Osteoblast (primary cell): ENCODE results near the gene DNAJB4. TPM values are rescaled to one million over a fixed set of nuclear protein-coding genes. Genes with fewer than 3 reads are reported as not detected.

Experiments used
- DNase-seq: peaks from one replicate; pipeline ENCODE4 v3.0.0; 2011; ENCODE audit warnings: low spot score, mixed read lengths; ENCODE audit not compliant: insufficient read length; ENCODE audit errors: missing footprints
- H2AFZ ChIP-seq: 2 replicates; pipeline ENCODE4 v1.6.0; 2011; ENCODE audit warnings: mild to moderate bottlenecking, low read length
- H3K27ac ChIP-seq: 2 replicates; pipeline ENCODE4 v1.5.1; 2011; ENCODE audit warnings: mild to moderate bottlenecking, low read depth, low read length, moderate library complexity
- H3K27me3 ChIP-seq: 2 replicates; pipeline ENCODE4 v1.6.0; 2012; ENCODE audit warnings: mild to moderate bottlenecking, control low read depth, inconsistent platforms, low read length, moderate library complexity; ENCODE audit not compliant: insufficient read depth
- H3K36me3 ChIP-seq: 2 replicates; pipeline ENCODE4 v1.5.1; 2011; ENCODE audit warnings: mild to moderate bottlenecking, low read length, control low read depth, moderate library complexity; ENCODE audit not compliant: insufficient read depth
- H3K4me1 ChIP-seq: 2 replicates; pipeline ENCODE4 v1.5.1; 2011; ENCODE audit warnings: mild to moderate bottlenecking, low read length, control low read depth, moderate library complexity; ENCODE audit not compliant: insufficient read depth
- H3K4me2 ChIP-seq: 2 replicates; pipeline ENCODE4 v1.6.0; 2011; ENCODE audit warnings: mild to moderate bottlenecking, low read length; ENCODE audit not compliant: insufficient read depth
- H3K4me3 ChIP-seq: fragments of 200-600 bp; sonication (generic); 3 replicates; pipeline ENCODE4 v1.5.1; 2012; ENCODE audit warnings: mild to moderate bottlenecking, low read length, inconsistent platforms; ENCODE audit not compliant: insufficient read depth
- H3K79me2 ChIP-seq: 2 replicates; pipeline ENCODE4 v1.6.0; 2012; ENCODE audit warnings: mild to moderate bottlenecking, low read length, control low read depth, inconsistent platforms; ENCODE audit not compliant: insufficient read depth
- H3K9me3 ChIP-seq: 2 replicates; pipeline ENCODE4 v1.5.1; 2011; ENCODE audit warnings: low read depth, low read length, control low read depth
- H4K20me1 ChIP-seq: 2 replicates; pipeline ENCODE4 v1.6.0; 2012; ENCODE audit warnings: mild to moderate bottlenecking, low read length, control low read depth; ENCODE audit not compliant: insufficient read depth
- total RNA-seq: library from RNA; depleted of rRNA; stranded (reverse); fragments of >200 nt; gene quantifications from 2 replicates; pipeline ENCODE4 v1.2.3, GENCODE V29; 2012
- TF ChIP-seq, protein P1 (sequence below): IDR thresholded peaks from 2 replicates; pipeline ENCODE4 v1.5.1; 2011; ENCODE audit warnings: mild to moderate bottlenecking, low read depth, low read length, moderate library complexity; ENCODE audit errors: extremely low read depth

Gene DNAJB4
- total RNA-seq, 1 donor = 46.7 TPM

DNA sequence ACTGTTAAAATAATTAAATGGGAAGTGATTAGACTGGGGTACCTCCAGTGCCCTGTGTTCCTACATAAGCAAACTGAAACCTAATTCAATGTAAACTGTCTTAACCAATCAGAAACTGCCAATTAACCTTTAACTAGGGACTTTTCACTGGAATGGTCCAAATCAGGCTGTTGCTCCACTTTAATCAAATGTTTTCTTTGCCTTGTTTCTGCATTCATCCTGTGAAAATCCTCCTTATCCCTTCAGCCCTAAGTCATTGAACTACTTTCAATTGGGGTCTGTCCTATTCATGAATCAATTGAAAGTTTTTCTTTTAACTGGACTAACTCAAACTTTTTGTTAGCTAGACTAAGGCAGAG is 20.8 kb upstream of the DNAJB4 start:
- peak overlapping the region; percentile 22 for H3K27ac ChIP-seq
- peaks cover 89% of the 10 kb centered on the region for H3K79me2 ChIP-seq
- peaks cover 11% of the 10 kb centered on the region for H3K36me3 ChIP-seq
- H3K27me3 ChIP-seq = no peaks in the 10 kb centered on the region
- H3K4me2 ChIP-seq = peak overlapping the region; percentile 34
- no peak overlapping the region for H2AFZ ChIP-seq
- TF ChIP-seq, protein P1, sequence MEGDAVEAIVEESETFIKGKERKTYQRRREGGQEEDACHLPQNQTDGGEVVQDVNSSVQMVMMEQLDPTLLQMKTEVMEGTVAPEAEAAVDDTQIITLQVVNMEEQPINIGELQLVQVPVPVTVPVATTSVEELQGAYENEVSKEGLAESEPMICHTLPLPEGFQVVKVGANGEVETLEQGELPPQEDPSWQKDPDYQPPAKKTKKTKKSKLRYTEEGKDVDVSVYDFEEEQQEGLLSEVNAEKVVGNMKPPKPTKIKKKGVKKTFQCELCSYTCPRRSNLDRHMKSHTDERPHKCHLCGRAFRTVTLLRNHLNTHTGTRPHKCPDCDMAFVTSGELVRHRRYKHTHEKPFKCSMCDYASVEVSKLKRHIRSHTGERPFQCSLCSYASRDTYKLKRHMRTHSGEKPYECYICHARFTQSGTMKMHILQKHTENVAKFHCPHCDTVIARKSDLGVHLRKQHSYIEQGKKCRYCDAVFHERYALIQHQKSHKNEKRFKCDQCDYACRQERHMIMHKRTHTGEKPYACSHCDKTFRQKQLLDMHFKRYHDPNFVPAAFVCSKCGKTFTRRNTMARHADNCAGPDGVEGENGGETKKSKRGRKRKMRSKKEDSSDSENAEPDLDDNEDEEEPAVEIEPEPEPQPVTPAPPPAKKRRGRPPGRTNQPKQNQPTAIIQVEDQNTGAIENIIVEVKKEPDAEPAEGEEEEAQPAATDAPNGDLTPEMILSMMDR = no peak
- no peak for DNase-seq
- H3K4me1 ChIP-seq = peaks cover 14% of the 10 kb centered on the region
- H4K20me1 ChIP-seq = peaks cover 9% of the 10 kb centered on the region
- no peak overlapping the region for H3K4me3 ChIP-seq
- no peaks in the 10 kb centered on the region for H3K9me3 ChIP-seq

DNA sequence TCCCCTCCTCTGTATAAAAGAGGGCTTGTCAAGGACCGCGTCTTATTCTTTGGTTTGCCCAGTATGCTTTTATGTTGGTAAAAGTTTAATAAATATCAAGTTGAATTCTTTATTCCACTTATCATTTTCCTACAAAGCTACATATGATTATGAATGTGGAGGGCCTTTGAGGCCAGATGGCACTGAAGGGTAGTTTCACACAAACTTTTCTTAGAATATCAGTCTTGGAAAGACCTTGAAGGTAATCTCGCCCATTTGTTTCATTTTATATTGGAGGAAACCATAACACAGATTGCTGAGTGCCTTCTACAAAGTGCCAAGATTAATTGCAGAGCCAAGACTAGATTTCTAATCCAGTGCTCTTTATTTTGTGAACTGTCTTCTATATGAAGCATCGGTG is 20.1 kb upstream of the DNAJB4 start:
- H4K20me1 ChIP-seq = peaks cover 9% of the 10 kb centered on the region
- no peak overlapping the region for H2AFZ ChIP-seq
- DNase-seq = no peak
- H3K27me3 ChIP-seq = no peaks in the 10 kb centered on the region
- H3K4me3 ChIP-seq = no peak overlapping the region
- H3K27ac ChIP-seq = no peak overlapping the region
- peaks cover 11% of the 10 kb centered on the region for H3K36me3 ChIP-seq
- peaks cover 14% of the 10 kb centered on the region for H3K4me1 ChIP-seq
- H3K79me2 ChIP-seq = peaks cover 92% of the 10 kb centered on the region
- no peaks in the 10 kb centered on the region for H3K9me3 ChIP-seq
- H3K4me2 ChIP-seq = no peak overlapping the region
- TF ChIP-seq, protein P1 = no peak

DNA sequence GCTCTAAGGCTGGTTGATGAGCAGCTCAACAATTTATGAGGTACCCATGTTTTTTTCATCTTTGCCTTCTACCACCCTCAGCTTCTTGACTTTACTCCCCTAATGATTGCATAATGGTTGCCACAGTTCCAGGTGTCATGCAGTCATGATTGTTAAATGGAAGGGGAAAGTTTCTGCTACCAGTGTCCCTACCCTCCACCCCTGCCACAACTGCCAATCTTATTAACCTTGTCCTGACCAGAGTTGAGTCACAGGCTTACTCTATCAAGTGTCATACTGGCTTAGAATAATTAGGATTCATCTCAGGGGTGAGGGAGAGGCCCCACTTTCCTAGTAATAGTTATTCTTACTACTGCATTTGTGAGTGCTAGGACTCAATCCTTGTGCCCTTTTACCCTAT is 17.9 kb upstream of the DNAJB4 start:
- Histone ChIP-seq H3K4me1 (peaks cover 9% of the 10 kb centered on the region), H3K4me2 (no peak overlapping the region), H3K79me2 (peaks cover 92% of the 10 kb centered on the region), H3K36me3 (peaks cover 11% of the 10 kb centered on the region), H3K27me3 (no peaks in the 10 kb centered on the region), H3K9me3 (no peaks in the 10 kb centered on the region), H2AFZ (no peak overlapping the region), H3K4me3 (no peak overlapping the region), H4K20me1 (peaks cover 9% of the 10 kb centered on the region), H3K27ac (no peak overlapping the region)
- TF ChIP-seq, protein P1 = no peak
- DNase-seq = no peak

DNA sequence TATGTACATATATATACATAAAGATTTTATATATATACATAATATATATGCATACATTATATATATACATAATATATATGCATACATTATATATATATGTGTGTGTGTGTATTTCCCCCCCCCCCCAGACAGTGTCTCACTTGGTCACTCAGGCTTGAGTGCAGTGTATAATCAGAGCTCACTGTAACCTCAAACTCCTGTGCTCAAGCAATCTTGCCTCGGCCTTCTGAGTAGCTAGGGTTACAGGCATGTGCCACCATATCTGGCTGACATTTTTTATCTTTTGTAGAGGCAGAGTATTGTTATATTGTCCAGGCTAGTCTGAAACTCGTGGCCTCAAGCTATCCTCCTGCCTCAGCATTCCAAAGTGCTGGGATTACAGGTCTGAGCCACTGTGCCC is 16.8 kb upstream of the DNAJB4 start:
- H3K36me3 ChIP-seq = peaks cover 7% of the 10 kb centered on the region
- peaks cover 9% of the 10 kb centered on the region for H4K20me1 ChIP-seq
- peaks cover 9% of the 10 kb centered on the region for H3K4me1 ChIP-seq
- H3K4me3 ChIP-seq = no peak overlapping the region
- no peak overlapping the region for H3K4me2 ChIP-seq
- no peak overlapping the region for H2AFZ ChIP-seq
- peaks cover 88% of the 10 kb centered on the region for H3K79me2 ChIP-seq
- TF ChIP-seq, protein P1 = no peak
- H3K27ac ChIP-seq = no peak overlapping the region
- no peaks in the 10 kb centered on the region for H3K27me3 ChIP-seq
- no peaks in the 10 kb centered on the region for H3K9me3 ChIP-seq
- no peak for DNase-seq
